ENCODE data around the gene TDRD9.

TDRD9 gene

GRCh38 chr14:103910262-103910935 is 17.9 kb upstream of the TDRD9 start:
- peaks cover 36% of the 10 kb centered on the region for H3K36me3 ChIP-seq (ENCODE audit: low read depth)
- no peaks in the 10 kb centered on the region for H3K27me3 ChIP-seq (ENCODE audit: insufficient read depth, poor library complexity, severe bottlenecking)
- H3K9me3 ChIP-seq (ENCODE audit: severe bottlenecking), result no peaks in the 10 kb centered on the region
- no peak overlapping the region for H3K4me3 ChIP-seq (ENCODE audit: severe bottlenecking)
- peak; percentile 98 for DNase-seq (ENCODE audit: low spot score)
- peak; percentile 98 for TF ChIP-seq CTCF (IDR thresholded peaks at IDR 0.05; ENCODE audit: poor library complexity, severe bottlenecking)
- no peaks in the 10 kb centered on the region for H3K4me1 ChIP-seq (ENCODE audit: insufficient read depth, poor library complexity, severe bottlenecking)
- ATAC-seq (ENCODE audit: low read depth), result peak; percentile 100
- no peak overlapping the region for H3K27ac ChIP-seq (ENCODE audit: poor library complexity, severe bottlenecking)

GRCh38 chr14:103910984-103911383 is 17.3 kb upstream of the TDRD9 start:
- no peaks in the 10 kb centered on the region for H3K9me3 ChIP-seq (ENCODE audit: severe bottlenecking)
- H3K27ac ChIP-seq (ENCODE audit: poor library complexity, severe bottlenecking), result no peak overlapping the region
- DNase-seq (ENCODE audit: low spot score), result no peak
- H3K27me3 ChIP-seq (ENCODE audit: insufficient read depth, poor library complexity, severe bottlenecking), result no peaks in the 10 kb centered on the region
- peaks cover 42% of the 10 kb centered on the region for H3K36me3 ChIP-seq (ENCODE audit: low read depth)
- no peaks in the 10 kb centered on the region for H3K4me1 ChIP-seq (ENCODE audit: insufficient read depth, poor library complexity, severe bottlenecking)
- TF ChIP-seq CTCF (IDR thresholded peaks at IDR 0.05; ENCODE audit: poor library complexity, severe bottlenecking), result no peak
- no peak for ATAC-seq (ENCODE audit: low read depth)
- no peak overlapping the region for H3K4me3 ChIP-seq (ENCODE audit: severe bottlenecking)

- DNase-seq (ENCODE audit: low spot score), result no peak
- H3K9me3 ChIP-seq (ENCODE audit: severe bottlenecking), result no peaks in the 10 kb centered on the region
- no peaks in the 10 kb centered on the region for H3K4me1 ChIP-seq (ENCODE audit: insufficient read depth, poor library complexity, severe bottlenecking)
- ATAC-seq (ENCODE audit: low read depth), result no peak
- H3K4me3 ChIP-seq (ENCODE audit: severe bottlenecking), result no peak overlapping the region
- H3K27me3 ChIP-seq (ENCODE audit: insufficient read depth, poor library complexity, severe bottlenecking), result no peaks in the 10 kb centered on the region
- no peak for TF ChIP-seq CTCF (IDR thresholded peaks at IDR 0.05; ENCODE audit: poor library complexity, severe bottlenecking)
- H3K36me3 ChIP-seq (ENCODE audit: low read depth), result peaks cover 69% of the 10 kb centered on the region
- H3K27ac ChIP-seq (ENCODE audit: poor library complexity, severe bottlenecking), result no peak overlapping the region
These were observed 12.6 kb upstream of the TDRD9 start for GRCh38 chr14:103915616-103916015.

- no peak for ATAC-seq (ENCODE audit: low read depth)
These were observed 11.5 kb upstream of the TDRD9 start for GRCh38 chr14:103916636-103917262.

More at GRCh38 chr14:103916636-103917262, 11.5 kb upstream of the TDRD9 start:
- TF ChIP-seq CTCF (IDR thresholded peaks at IDR 0.05; ENCODE audit: poor library complexity, severe bottlenecking), result no peak
- no peak for DNase-seq (ENCODE audit: low spot score)
- no peaks in the 10 kb centered on the region for H3K9me3 ChIP-seq (ENCODE audit: severe bottlenecking)
- H3K4me1 ChIP-seq (ENCODE audit: insufficient read depth, poor library complexity, severe bottlenecking), result no peaks in the 10 kb centered on the region
- H3K27ac ChIP-seq (ENCODE audit: poor library complexity, severe bottlenecking), result no peak overlapping the region
- H3K27me3 ChIP-seq (ENCODE audit: insufficient read depth, poor library complexity, severe bottlenecking), result no peaks in the 10 kb centered on the region
- H3K36me3 ChIP-seq (ENCODE audit: low read depth), result peaks cover 66% of the 10 kb centered on the region
- no peak overlapping the region for H3K4me3 ChIP-seq (ENCODE audit: severe bottlenecking)

Measured in RWPE2 (cell line).